DOHH2 (cell line): ENCODE results near the gene CLIC6.

Experiments used
- CTCF ChIP-seq: fragments of 200-600 bp; sonication (generic); IDR thresholded peaks from one replicate; pipeline ENCODE4 v1.5.1; 2014; ENCODE audit warnings: antibody characterized with exemption, mild to moderate bottlenecking, low read depth, low read length; ENCODE audit not compliant: poor library complexity, severe bottlenecking
- EZH2phosphoT487 ChIP-seq: fragments of 200-600 bp; sonication (generic); IDR thresholded peaks from 2 replicates; pipeline ENCODE4 v1.6.1; 2017; ENCODE audit warnings: borderline replicate concordance, mild to moderate bottlenecking, antibody characterized with exemption, low read length, moderate library complexity, mixed read lengths

- TF ChIP-seq CTCF: no peak
- TF ChIP-seq EZH2phosphoT487: no peak
Measured at GRCh38 chr21:34619841-34620665, 48.7 kb upstream of the CLIC6 start.
